Activated CD8-positive, alpha-beta memory T cell treated with anti-CD3 and anti-CD28 coated beads for 36 hours (primary cell): ENCODE results near the gene C20orf204. TPM values are rescaled to one million over a fixed set of nuclear protein-coding genes. Genes with fewer than 3 reads are reported as not detected.

Experiments used
- CTCF ChIA-PET: fragments of 350-600 bp; sonication (Branson Sonifier 250); formaldehyde crosslinking; loops from one replicate; lab custom pipeline; 2021; ENCODE audit warnings: antibody characterized with exemption; lab: Charles Lee
- POLR2A ChIA-PET: fragments of 350-600 bp; sonication (Branson Sonifier 250); formaldehyde crosslinking; loops from one replicate; lab custom pipeline; 2021; ENCODE audit warnings: antibody characterized with exemption; lab: Charles Lee
- total RNA-seq, 2 experiments: library from RNA; stranded (reverse); gene quantifications; one replicate each; pipeline ENCODE4 v1.2.3, GENCODE V29; 2021

C20orf204 gene
- total RNA-seq, 2 experiments from 2014 or later = 2.1 to 2.6 TPM

DNA sequence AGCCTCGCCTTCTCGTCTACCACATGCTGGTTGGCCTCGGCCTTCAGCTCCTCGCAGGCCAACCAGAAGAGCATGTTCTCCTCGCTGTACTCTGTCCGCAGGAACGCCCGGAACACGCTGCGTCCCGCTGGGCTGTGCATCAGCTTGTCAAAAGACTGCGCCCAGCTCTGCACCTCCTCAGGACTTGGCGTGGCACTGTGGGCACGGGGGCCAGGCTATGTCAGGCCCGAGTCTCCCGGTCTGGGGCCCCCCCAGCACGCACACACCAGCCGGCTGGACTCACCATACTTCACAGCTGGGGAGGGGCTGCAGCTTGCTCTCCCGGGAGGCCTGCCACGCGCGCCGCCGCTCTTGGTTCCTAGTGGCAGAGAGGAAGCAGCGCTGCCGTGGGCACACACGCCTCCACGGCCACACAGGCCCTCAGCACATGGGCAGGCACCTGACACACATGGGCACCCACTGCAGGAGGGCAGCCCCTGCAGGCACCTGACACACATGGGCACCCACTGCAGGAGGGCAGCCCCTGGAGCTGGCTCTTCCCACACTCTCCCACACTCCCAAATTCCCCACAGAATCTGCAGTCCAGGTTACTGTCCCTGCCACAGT lies 38.3 kb downstream of the C20orf204 start:
- CTCF ChIA-PET = no interaction called here
- POLR2A ChIA-PET = no interaction called here

DNA sequence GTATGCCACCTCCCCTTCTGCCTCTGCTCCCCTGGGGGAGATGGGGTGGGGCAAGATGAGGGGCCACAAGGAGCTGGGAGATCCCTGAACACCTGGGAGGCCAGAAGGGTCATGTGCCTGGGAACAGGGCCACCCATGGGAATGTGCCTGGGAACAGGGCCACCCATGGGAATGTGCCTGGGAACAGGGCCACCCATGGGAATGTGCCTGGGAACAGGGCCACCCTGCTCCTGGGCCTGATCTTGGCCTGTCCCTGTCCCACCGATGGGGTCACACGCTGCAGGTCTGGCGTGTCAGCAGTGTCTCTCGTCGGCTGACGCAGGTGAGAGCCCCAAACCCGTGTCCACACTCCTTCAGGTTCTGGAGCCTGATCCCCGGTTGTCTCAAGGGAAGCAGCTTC lies 39.0 kb downstream of the C20orf204 start:
- ChIA-PET CTCF (interaction anchor here (1.2 to 2.0 kb wide), 3 partner anchors 9 to 36 kb away, joined by 3 to 10 read pairs (median 5); no protein-coding TSS in a partner anchor), POLR2A (no interaction called here)

DNA sequence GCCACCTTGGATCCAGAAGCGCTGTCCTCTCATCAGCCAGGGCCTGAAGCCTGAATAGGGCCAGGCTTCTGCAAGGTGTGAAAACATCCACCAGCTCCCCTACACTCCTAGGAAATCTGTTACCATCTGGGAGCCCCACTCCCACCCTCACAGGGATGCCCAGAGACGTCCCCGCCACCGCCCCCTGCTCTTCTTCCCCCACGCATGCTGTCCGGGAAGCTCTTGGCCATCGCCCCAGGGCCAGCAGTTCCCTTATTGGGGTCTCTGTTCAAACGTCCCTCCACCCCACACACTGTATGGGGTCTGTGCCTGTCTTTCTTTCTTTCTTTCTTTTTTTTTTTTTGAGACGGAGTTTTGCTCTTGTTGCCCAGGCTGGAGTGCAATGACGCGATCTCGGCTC lies 39.6 kb downstream of the C20orf204 start:
- CTCF ChIA-PET = interaction anchor here (1.2 to 2.0 kb wide), 3 partner anchors 10 to 37 kb away, joined by 3 to 10 read pairs (median 5); no protein-coding TSS in a partner anchor
- POLR2A ChIA-PET = no interaction called here

DNA sequence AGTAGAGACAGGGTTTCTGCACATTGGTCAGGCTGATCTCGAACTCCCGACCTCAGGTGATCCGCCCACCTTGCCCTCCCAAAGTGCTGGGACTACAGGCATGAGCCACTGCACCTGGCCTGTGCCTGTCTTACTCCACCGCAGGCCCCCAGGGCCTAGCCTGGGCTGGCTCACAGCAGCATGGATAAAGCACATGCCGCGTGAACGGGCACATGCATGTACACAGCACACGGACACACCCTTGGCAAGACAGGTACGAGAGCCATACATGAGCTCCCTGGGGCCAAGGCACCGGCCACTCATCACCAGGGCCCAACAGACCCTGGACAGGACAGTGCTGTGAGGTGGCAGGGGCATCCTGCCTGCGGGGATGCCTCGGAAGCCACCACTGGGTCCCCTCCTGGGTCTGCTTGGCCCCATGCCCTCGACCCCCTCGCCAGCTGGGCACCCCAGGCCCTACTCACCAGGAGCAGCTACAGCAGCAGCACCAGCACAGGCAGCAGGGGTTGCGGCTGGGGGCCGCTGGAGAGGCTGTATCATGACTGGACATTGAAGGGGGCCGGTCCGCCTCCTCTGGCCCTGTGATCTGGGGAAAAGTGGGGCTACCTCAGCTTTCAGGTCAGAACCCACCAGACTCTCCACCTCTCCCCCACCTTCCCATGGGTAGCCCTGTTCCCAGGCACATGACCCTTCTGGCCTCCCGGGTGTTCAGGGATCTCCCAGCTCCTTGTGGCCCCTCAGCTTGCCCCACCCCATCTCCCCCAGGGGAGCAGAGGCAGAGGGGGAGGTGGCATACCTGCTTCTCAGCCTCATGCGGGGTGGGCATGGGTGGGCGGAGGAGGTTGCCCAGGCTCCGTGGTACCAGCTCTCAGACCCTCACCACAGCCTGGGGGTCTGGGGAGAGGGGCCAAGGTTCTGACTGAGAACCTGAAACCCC lies 40.3 kb downstream of the C20orf204 start:
- POLR2A ChIA-PET = interaction anchor here (1.7 kb wide), 1 partner anchor 10 kb away, joined by 5 read pairs; no protein-coding TSS in a partner anchor
- CTCF ChIA-PET = interaction anchor here (1.2 to 2.0 kb wide), 3 partner anchors 11 to 37 kb away, joined by 3 to 10 read pairs (median 5); no protein-coding TSS in a partner anchor

DNA sequence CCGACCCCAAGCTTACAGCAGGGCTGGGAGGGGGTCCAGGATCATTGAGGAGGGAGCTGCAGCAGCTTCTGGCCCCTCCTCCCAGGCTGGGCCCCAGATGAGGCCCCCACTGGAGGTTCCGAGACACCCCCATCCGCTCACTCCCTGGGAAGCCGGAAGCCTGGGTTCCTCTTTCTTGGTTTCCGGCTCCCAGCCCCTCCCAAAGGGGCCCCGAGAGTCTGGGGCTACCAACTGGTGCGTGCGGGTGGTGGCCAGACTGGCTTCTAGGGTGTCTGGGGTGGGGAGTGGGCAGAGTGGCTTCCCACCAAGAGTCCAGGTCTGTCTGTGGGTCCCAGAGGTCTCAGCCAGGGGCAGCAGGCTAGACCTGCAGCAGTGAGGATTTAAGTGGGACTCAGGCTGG lies 41.1 kb downstream of the C20orf204 start:
- CTCF ChIA-PET = interaction anchor here (1.5 to 3.6 kb wide), 3 partner anchors 38 to 43 kb away, joined by 7 to 14 read pairs (median 10); no protein-coding TSS in a partner anchor
- POLR2A ChIA-PET = interaction anchor here (1.7 kb wide), 1 partner anchor 11 kb away, joined by 5 read pairs; no protein-coding TSS in a partner anchor

DNA sequence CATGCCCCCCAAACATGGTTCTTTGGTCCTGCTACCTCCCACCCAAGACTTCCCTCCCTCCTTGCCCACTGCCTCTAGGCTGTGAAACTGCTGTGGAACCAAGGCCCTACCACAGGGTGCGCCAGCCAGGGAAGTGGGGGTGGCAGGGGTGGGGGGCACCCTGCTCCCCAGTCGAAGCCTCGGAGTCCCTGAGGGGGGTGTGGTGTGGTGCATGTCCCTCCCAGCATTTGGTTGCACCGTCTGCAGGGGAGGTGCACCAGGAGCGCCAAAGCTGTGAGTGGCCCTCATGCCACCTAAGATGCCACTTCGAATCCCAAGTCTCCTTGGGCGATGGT lies 41.5 kb downstream of the C20orf204 start:
- POLR2A ChIA-PET = interaction anchor here (1.7 kb wide), 1 partner anchor 11 kb away, joined by 5 read pairs; no protein-coding TSS in a partner anchor
- CTCF ChIA-PET = interaction anchor here (1.5 to 3.6 kb wide), 3 partner anchors 39 to 97 kb away, joined by 7 to 14 read pairs (median 9); partner anchors contain the start of gene PRPF6

DNA sequence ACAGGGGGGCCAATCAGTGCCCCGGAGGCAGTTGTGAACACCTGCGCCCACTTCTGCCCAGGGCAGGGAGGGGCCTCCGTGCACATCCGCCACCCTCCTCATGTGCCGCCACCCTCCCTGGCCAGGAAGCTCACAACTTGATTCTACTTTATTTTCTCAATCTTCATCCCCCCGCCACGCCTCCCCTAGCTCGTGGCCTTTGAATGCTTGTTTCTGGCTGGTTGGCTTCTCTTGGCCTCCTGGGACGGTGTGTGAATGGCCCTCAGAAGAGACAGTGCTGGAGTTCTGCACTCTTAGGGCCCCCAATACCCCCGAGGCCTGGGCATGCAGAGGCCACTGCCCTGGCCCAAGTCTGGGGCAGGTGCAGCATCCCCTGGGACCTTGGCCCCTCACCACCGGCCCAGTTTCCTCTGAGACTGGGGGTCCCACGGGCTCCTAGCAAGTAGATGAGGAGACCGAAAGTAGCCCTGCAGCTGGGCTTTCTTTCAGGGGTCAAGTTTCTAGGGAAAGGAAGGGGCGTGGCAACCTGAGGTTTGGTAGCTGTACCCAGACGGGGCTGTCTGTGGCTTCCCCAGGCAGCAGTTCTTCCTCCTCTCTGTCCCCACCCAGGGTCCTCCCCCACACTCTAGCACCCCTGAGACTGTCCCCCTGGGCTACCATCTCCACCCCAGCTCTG lies 42.0 kb downstream of the C20orf204 start:
- POLR2A ChIA-PET = interaction anchor here (1.7 kb wide), 1 partner anchor 12 kb away, joined by 5 read pairs; no protein-coding TSS in a partner anchor
- CTCF ChIA-PET = interaction anchor here (1.3 to 3.6 kb wide), 5 partner anchors 9 to 97 kb away, joined by 3 to 14 read pairs (median 7); partner anchors contain the start of gene PRPF6

DNA sequence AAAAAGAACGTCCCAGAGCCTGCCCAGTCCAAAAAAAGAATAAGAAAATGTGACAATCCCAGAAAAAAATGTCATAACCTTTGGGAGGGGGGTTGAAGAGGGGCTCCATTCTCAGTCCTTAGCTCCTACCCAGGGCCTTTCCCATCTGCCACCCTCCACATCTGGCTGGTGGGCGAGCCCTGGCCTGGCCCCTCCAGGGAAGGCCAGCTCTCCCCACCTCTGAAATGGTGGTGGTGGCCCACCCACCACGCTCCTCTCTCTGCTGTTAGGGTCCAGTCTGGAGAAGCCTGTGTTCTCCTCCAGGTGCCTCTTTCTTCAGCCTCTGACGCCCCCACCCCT lies 42.9 kb downstream of the C20orf204 start:
- ChIA-PET CTCF (interaction anchor here (1.3 to 3.6 kb wide), 7 partner anchors 9 to 98 kb away, joined by 3 to 15 read pairs (median 6); partner anchors contain the start of gene PRPF6), POLR2A (interaction anchor here (0.8 to 1.2 kb wide), 3 partner anchors 10 to 42 kb away, joined by 3 to 6 read pairs (median 4); partner anchors contain the start of gene TCEA2)

DNA sequence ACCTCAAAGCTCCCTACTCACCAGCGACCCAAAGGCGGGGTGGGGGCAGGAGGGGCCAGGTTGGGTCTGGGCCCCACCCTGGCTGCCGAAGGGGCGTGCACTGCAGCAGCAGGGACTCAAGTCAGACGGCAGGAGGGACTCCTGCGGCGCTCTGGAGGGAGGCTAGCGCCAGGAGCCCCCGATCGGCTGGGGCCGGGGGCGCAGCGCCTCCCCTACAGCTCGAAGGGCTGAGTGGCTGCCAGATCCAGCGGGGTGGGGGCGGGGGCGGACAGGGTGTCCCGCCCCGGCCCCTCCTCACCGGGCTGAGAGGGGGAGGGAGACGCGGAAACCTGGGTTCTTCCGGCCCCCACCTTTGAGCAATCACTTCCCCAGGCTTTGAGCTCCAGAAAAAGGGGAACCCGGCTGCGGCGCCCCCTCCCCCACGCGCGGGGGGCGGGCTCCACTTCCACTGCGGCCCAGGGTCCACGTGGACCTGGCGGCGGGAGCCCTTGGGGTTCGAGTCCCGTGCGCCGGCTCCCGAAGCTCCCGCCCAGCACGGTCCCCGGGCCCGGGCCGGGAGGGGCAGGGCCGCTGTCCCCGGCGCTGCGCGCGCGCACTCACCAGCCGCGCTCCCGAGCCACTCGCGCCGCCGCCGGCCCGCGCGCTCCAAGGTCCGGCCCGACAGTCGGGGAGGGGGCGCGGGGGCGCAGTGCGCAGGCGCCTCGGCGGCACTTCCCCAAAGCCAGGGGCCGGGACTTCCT lies 43.5 kb downstream of the C20orf204 start, which contains the start of gene RGS19:
Gene RGS19 (minus strand): TSS at position 246 of the 740 bp plus-strand sequence. CDS start 2,632 bp downstream, outside the sequence.
- ChIA-PET CTCF (interaction anchor here (0.6 to 3.6 kb wide), 7 partner anchors 10 to 438 kb away, joined by 3 to 15 read pairs (median 6); partner anchors contain the start of gene PRPF6), POLR2A (interaction anchor here (0.8 to 1.2 kb wide), 3 partner anchors 10 to 41 kb away, joined by 3 to 6 read pairs (median 4); partner anchors contain the start of gene TCEA2)

DNA sequence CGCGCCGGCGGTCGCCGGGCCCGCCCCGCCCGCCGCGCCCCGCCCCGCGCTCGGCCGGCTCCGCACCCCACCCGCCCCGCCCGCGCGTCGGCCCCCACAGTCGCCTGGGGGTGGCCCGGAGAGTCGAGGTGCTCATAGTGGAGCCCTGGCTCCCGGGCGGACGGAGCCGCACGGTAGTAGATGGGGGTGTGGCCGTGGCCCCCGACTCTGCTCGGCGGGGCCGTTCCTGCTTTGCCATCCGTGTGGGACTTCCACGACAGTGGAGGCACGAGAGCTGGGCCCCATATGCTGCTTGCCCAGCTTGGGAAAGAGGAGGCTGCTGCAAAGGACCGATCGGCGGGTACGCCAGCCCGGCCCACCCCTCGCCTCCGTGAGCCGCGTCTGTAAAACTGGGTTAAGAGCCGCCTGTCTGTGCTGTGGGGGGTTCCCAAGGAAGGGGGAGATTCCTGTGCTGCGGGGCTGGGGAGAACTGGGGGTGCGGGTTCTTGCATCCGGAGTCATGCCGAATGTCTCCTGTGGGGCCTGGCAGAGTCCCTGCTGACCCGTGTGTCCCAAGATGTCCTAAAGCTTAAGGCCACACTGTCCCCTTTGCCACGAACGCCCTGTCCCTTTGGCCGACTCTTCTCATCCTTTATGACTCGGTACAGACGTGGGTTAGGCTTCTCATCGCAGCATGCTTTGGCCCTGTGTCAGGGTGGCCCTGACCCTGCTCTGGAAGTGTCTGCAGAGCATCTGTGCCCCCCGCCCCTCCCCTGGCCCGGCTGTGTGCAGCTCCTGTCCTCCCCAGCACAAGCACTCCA lies 44.2 kb downstream of the C20orf204 start, which contains the start of gene OPRL1:
Gene OPRL1 (plus strand): TSS at position 70 of the 800 bp plus-strand sequence. CDS start 12,639 bp downstream, outside the sequence.
- POLR2A ChIA-PET = interaction anchor here (1.1 to 1.2 kb wide), 2 partner anchors 11 to 17 kb away, joined by 3 to 4 read pairs; partner anchors contain the start of gene TCEA2
- CTCF ChIA-PET = interaction anchor here (0.6 to 3.6 kb wide), 5 partner anchors 21 to 439 kb away, joined by 3 to 15 read pairs (median 6); no protein-coding TSS in a partner anchor

DNA sequence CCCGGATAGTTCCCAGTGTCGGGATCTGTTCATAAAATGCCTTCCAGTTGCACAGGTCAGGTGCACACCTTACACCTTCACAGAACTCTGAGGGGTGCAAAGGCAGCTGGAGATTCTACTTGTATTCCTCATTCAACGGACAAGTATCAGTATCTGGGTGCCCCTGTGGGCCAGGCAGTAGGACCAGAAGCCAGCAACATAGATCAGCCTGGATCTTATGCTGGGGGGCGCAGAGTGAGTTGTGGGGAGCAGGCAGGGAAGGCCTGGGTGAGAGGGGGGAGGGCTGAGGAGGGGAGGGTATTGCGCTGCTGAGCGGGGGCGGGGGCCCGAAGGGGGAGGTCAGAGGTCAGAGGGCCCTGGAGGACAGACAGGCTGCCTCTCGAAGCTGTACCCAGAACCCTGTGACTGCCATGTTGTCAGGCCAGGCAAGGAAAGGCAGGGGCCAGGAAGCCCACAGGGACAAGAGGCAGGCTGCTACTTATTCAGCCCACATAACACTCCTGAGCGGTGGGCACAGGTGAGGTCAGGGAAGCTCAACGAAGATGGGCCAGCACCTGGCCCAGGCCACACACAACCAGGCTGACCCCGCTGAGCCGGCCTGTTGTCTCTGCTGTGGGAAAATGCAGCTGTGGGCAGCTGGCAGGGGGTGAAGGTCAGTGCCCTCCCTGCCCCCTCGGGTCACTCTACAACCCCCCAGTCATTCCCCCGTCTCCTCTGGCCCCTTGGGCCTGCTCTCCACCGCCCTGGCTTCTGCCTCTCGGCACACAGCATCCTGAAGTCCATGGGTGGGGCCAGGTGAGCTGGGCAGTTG lies 45.0 kb downstream of the C20orf204 start:
- ChIA-PET POLR2A (no interaction called here), CTCF (interaction anchor here (0.6 to 3.6 kb wide), 5 partner anchors 12 to 49 kb away, joined by 3 to 15 read pairs (median 12); no protein-coding TSS in a partner anchor)

DNA sequence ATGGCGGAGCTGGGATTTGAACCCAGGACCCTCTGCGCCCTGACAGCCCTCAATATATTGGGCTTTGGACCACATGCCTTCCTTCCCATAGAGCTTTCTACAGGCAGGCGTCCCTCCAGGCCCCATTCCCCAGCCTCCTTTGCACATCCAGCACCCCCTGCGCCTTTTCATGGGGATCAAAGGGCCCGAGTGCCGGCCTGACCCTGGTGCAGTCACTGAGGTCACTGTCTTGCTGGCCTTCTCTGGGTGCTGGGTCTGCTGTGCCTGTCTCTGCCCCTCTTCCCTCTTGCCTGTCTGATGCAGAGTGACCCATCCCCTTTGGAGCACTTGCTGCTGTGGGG lies 45.6 kb downstream of the C20orf204 start:
- ChIA-PET CTCF (interaction anchor here (1.1 to 3.2 kb wide), 4 partner anchors 12 to 39 kb away, joined by 3 to 15 read pairs (median 8); no protein-coding TSS in a partner anchor), POLR2A (no interaction called here)

DNA sequence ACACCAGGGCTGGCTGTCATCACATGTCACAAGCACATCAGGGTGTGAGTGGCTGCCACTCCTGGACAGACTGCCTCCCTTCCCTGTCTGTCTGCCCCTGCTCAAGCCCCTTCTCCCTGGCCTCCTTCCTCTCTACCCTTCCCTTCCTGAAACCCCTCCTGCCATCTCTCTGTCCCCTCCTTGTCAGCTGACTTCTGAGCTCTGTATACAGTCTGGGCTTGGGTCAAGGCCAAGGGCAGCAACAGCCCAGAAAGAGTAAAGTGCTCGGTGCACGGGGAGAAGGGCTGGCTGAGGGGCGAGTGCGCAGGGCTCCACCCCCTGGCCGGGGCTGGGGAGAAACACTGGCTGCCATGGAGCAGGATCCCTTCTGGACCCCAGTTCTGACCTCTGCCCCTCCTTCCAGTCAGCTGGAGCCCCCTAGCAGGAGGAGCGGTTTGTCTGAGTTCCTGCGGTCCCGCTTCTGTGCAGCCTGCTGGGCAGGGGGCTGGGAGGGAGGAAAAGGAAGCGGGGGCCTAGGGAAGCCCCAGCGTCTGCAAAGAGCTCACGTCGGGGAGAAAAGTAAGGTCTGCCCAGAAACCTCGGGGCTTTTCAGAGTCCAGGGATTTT lies 46.2 kb downstream of the C20orf204 start:
- CTCF ChIA-PET = interaction anchor here (1.1 to 2.9 kb wide), 4 partner anchors 13 to 43 kb away, joined by 3 to 12 read pairs (median 7); no protein-coding TSS in a partner anchor
- POLR2A ChIA-PET = interaction anchor here (0.5 kb wide), 1 partner anchor 450 kb away, joined by 4 read pairs; no protein-coding TSS in a partner anchor

DNA sequence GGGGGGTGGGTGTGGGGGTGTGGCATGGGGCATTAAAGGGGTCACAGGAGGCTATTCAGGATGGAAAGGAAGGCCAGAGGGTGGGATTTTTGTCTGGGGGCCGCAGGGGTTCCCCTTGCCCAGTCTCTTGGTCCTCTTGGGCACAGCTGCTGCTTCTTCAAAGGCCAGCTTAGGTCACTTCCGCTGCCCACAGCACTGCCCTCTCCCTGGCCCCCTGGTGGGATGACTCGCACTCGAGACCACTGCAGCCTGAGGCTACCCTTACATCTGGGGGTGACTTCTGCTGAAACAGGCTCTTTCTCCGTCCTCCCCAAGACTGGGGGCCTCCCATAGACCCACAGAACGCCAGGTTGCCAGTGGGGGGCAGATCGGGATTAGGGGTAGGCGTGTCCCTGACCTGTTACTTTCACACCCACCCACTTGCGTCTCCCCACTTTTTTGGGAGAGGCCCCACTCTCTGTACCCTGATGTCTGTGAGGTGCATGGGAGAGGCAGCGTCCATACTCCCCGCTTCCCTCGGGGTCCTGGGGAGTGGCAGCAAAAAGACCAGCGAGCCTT lies 46.9 kb downstream of the C20orf204 start:
- CTCF ChIA-PET = interaction anchor here (0.8 to 3.1 kb wide), 11 partner anchors 14 to 172 kb away, joined by 3 to 29 read pairs (median 4); partner anchors contain the start of gene PCMTD2
- POLR2A ChIA-PET = no interaction called here

DNA sequence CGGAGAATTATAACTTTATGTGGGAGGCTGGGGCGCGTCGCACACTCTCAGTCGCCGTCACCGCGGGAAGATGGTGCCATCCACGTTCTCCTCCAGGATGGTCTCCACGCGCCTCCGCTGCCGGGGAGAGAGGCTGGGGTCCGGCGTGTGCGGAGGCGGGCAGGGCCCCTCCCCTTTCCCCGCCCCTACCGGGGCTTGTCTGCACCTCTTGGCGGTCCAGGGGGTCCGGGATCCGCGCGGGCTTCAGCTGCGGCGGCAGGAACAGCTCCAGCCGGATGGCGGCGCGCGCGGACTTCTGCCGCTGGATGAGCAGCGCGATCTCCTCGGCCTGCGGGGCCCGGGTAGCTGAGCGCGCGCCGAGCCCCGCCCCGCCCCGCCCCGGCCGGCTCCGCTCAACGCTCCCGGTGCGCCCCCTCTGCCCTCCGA lies 47.4 kb downstream of the C20orf204 start:
- ChIA-PET POLR2A (no interaction called here), CTCF (interaction anchor here (0.7 to 3.1 kb wide), 12 partner anchors 13 to 172 kb away, joined by 3 to 29 read pairs (median 4); partner anchors contain the start of gene PCMTD2)
